Ascending aorta (tissue), 2 donors: ENCODE results near the gene ENAH. TPM values are rescaled to one million over a fixed set of nuclear protein-coding genes. Genes with fewer than 3 reads are reported as not detected.

ENCODE experiments used
- DNase-seq, 2 donors: peaks; one replicate each; pipeline ENCODE4 v3.0.0-alpha.2; 2019; ENCODE audit warnings: low spot score in 2 of 2
- H3K27ac ChIP-seq, 2 donors: fragments of 200-600 bp; sonication (generic); one replicate each; pipeline ENCODE4 v1.5.1; 2016 to 2017; ENCODE audit warnings: mild to moderate bottlenecking in 1 of 2
- H3K27me3 ChIP-seq: fragments of 200-600 bp; sonication (generic); one replicate; pipeline ENCODE4 v1.5.1; 2017
- H3K36me3 ChIP-seq, 2 donors: fragments of 200-600 bp; sonication (generic); one replicate each; pipeline ENCODE4 v1.5.1; 2016
- H3K4me1 ChIP-seq, 2 donors: fragments of 200-600 bp; sonication (generic); one replicate each; pipeline ENCODE4 v1.5.1; 2016 to 2017; ENCODE audit warnings: mild to moderate bottlenecking in 1 of 2
- H3K4me3 ChIP-seq, 2 donors: fragments of 200-600 bp; sonication (generic); one replicate each; pipeline ENCODE4 v1.5.1; 2016 to 2017; ENCODE audit warnings: mild to moderate bottlenecking in 1 of 2
- H3K9me3 ChIP-seq, 2 donors: fragments of 200-600 bp; sonication (generic); one replicate each; pipeline ENCODE4 v1.5.1; 2016
- CTCF ChIP-seq, 3 experiments: fragments of 200-600 bp in 2 of 3; fragments of 450-650 bp in 1 of 3; sonication (generic) in 2 of 3; IDR thresholded peaks; one replicate each; pipeline ENCODE4 v1.5.1; 2016 to 2019; ENCODE audit warnings: antibody characterized with exemption in 3 of 3, mild to moderate bottlenecking in 1 of 3, moderate library complexity in 1 of 3
- intact Hi-C: fragments of 100-400 bp; cut with DNase I; formaldehyde crosslinking; loops from one replicate; pipeline ENCODE4 v1.15.1; 2023
- total RNA-seq: library from RNA; depleted of rRNA; stranded (reverse); fragments of >200 nt; gene quantifications from one replicate; pipeline ENCODE4 v1.1.0, GENCODE V29; 2016

Gene ENAH
- total RNA-seq, 1 donor from 2014 or later: 103 TPM

GRCh38 chr1:225482421-225482950 is 170.4 kb downstream of the ENAH start:
- no peak for TF ChIP-seq CTCF (IDR thresholded peaks at IDR 0.05)

GRCh38 chr1:225481738-225482137 is 171.2 kb downstream of the ENAH start:
- peaks cover 0 to 23% of the 10 kb centered on the region in 2 donors for H3K4me1 ChIP-seq
- DNase-seq: no peak
- H3K9me3 ChIP-seq: no peaks in the 10 kb centered on the region
- intact Hi-C loops: no loop called here
- no peaks in the 10 kb centered on the region for H3K36me3 ChIP-seq
- TF ChIP-seq CTCF (IDR thresholded peaks at IDR 0.05): no peak
- no peak overlapping the region for H3K4me3 ChIP-seq
- no peaks in the 10 kb centered on the region for H3K27me3 ChIP-seq
- H3K27ac ChIP-seq: peak overlapping the region; percentile 55 to 70

More at GRCh38 chr1:225482421-225482950, 170.4 kb downstream of the ENAH start:
- Histone ChIP-seq H3K4me1 (peaks cover 0 to 23% of the 10 kb centered on the region in 2 donors), H3K36me3 (no peaks in the 10 kb centered on the region), H3K27me3 (no peaks in the 10 kb centered on the region), H3K4me3 (peak overlapping the region in 1 of 2 donors; percentile 38), H3K9me3 (no peaks in the 10 kb centered on the region), H3K27ac (peak overlapping the region; percentile 55 to 70)
- intact Hi-C loops: no loop called here
- DNase-seq: no peak

GRCh38 chr1:225480825-225481434 is 172.0 kb downstream of the ENAH start:
- no peak for DNase-seq
- intact Hi-C loops: no loop called here

GRCh38 chr1:225479996-225480720 is 172.8 kb downstream of the ENAH start:
- H3K4me3 ChIP-seq: no peak overlapping the region
- no peaks in the 10 kb centered on the region for H3K27me3 ChIP-seq
- H3K36me3 ChIP-seq: no peaks in the 10 kb centered on the region
- no peak for TF ChIP-seq CTCF (IDR thresholded peaks at IDR 0.05)
- peaks cover 0 to 26% of the 10 kb centered on the region in 2 donors for H3K4me1 ChIP-seq
- no peak for DNase-seq
- no peaks in the 10 kb centered on the region for H3K9me3 ChIP-seq
- intact Hi-C loops: loop anchor here (5.0 kb wide), 2 partner anchors 72 to 172 kb away; partner anchors contain the start of gene ENAH
- no peak overlapping the region for H3K27ac ChIP-seq

More at GRCh38 chr1:225480825-225481434, 172.0 kb downstream of the ENAH start:
- Histone ChIP-seq H3K9me3 (no peaks in the 10 kb centered on the region), H3K27ac (no peak overlapping the region), H3K27me3 (no peaks in the 10 kb centered on the region), H3K4me3 (no peak overlapping the region), H3K36me3 (no peaks in the 10 kb centered on the region), H3K4me1 (peaks cover 0 to 23% of the 10 kb centered on the region in 2 donors)
- TF ChIP-seq CTCF (IDR thresholded peaks at IDR 0.05): peak; percentile 34 to 70 (median 40)

- no peak overlapping the region for H3K4me3 ChIP-seq
- no peaks in the 10 kb centered on the region for H3K9me3 ChIP-seq
- H3K27ac ChIP-seq: peak overlapping the region in 1 of 2 donors; percentile 27
- intact Hi-C loops: loop anchor here (5.0 kb wide), 2 partner anchors 73 to 173 kb away; partner anchors contain the start of gene ENAH
- TF ChIP-seq CTCF (IDR thresholded peaks at IDR 0.05): no peak
- DNase-seq: no peak
- no peaks in the 10 kb centered on the region for H3K27me3 ChIP-seq
- no peaks in the 10 kb centered on the region for H3K36me3 ChIP-seq
- H3K4me1 ChIP-seq: peaks cover 0 to 29% of the 10 kb centered on the region in 2 donors
Measured at GRCh38 chr1:225479341-225479740, 173.6 kb downstream of the ENAH start.
